Lower leg skin (tissue), 4 donors: Measurements from ENCODE around the gene TTN. TPM values are rescaled to one million over a fixed set of nuclear protein-coding genes. Genes with fewer than 3 reads are reported as not detected.

ENCODE experiments used
- DNase-seq, 2 donors: peaks; one replicate each; pipeline ENCODE4 v3.0.0-alpha.2; 2019; ENCODE audit warnings: low spot score in 2 of 2
- H3K4me3 ChIP-seq: fragments of 200-600 bp; sonication (generic); 2 replicates; pipeline ENCODE4 v1.5.1; 2017; ENCODE audit warnings: mild to moderate bottlenecking, low read depth; ENCODE audit not compliant: poor library complexity, severe bottlenecking
- POLR2A ChIP-seq, 2 donors: fragments of 450-650 bp; IDR thresholded peaks; one replicate each; pipeline ENCODE4 v1.6.1; 2016 to 2017; ENCODE audit warnings: antibody characterized with exemption in 2 of 2, mild to moderate bottlenecking in 1 of 2, moderate library complexity in 1 of 2
- WGBS, 2 donors: methylation state at CpG; one replicate each; pipeline ENCODE4 v1.1.5; 2018; 5-methylcytosine and 5-hydroxymethylcytosine counted together
- intact Hi-C: fragments of 100-400 bp; cut with DNase I; formaldehyde crosslinking; loops from one replicate; pipeline ENCODE4 v1.15.0; 2023; ENCODE audit warnings: low total_unique reads
- total RNA-seq, 4 donors: library from RNA; depleted of rRNA; stranded (reverse); fragments of >200 nt; gene quantifications; one replicate each; pipeline ENCODE4 v1.1.0, GENCODE V29; 2016
- TF ChIP-seq, protein P1 (sequence below), 3 donors: fragments of 450-650 bp; IDR thresholded peaks; one replicate each; pipeline ENCODE4 v1.5.1; 2016; ENCODE audit warnings: antibody characterized with exemption in 3 of 3, mild to moderate bottlenecking in 3 of 3, moderate library complexity in 2 of 3

TTN gene
- total RNA-seq, 4 donors from 2014 or later = 0.25 to 2.4 (median 0.74) TPM

DNA sequence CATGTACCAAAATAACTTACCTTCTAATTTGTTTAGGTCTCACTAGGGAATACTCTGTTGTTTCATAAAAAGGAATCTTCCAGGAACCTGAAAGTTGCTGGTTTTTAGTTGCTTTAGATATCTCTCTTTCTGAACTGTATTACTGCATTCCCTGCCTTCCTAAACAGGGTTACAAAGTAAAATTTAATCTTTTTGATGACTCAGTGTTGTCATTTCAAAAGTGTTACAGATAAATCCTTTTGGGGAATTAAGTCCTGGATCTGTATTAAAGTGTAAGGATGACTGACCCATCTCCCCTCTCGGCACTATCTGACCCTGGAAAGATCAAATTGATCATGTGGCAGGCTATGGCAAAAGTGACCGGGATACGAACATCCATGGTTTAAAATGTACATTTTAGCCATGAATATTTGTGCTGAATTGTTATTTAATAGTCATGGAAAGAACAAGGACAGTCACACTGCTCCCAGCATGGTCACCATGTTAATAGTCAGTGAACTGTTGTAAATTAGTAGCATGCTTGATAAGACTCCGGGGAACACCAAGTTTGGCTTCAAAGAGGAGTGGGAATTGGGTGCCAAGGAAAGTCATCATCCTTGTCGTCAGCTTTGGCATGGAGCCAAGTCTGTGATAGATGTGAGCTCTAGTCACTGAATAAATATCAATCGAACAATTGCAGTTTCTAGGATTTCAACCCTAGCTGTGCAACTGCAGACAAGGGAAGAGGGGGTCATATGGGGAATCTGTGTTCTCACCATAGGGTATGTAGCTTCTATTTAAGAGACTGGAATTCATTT lies 322.8 kb downstream of the TTN start:
- no peak for TF ChIP-seq POLR2A (IDR thresholded peaks at IDR 0.05)
- TF ChIP-seq, protein P1, sequence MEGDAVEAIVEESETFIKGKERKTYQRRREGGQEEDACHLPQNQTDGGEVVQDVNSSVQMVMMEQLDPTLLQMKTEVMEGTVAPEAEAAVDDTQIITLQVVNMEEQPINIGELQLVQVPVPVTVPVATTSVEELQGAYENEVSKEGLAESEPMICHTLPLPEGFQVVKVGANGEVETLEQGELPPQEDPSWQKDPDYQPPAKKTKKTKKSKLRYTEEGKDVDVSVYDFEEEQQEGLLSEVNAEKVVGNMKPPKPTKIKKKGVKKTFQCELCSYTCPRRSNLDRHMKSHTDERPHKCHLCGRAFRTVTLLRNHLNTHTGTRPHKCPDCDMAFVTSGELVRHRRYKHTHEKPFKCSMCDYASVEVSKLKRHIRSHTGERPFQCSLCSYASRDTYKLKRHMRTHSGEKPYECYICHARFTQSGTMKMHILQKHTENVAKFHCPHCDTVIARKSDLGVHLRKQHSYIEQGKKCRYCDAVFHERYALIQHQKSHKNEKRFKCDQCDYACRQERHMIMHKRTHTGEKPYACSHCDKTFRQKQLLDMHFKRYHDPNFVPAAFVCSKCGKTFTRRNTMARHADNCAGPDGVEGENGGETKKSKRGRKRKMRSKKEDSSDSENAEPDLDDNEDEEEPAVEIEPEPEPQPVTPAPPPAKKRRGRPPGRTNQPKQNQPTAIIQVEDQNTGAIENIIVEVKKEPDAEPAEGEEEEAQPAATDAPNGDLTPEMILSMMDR (IDR thresholded peaks at IDR 0.05) = no peak
- 44 to 50% methylated on average over 6 of the region's 6 CpGs for WGBS, 2 donors
- no peak for DNase-seq
- intact Hi-C loops = no loop called here
- no peak overlapping the region for H3K4me3 ChIP-seq

DNA sequence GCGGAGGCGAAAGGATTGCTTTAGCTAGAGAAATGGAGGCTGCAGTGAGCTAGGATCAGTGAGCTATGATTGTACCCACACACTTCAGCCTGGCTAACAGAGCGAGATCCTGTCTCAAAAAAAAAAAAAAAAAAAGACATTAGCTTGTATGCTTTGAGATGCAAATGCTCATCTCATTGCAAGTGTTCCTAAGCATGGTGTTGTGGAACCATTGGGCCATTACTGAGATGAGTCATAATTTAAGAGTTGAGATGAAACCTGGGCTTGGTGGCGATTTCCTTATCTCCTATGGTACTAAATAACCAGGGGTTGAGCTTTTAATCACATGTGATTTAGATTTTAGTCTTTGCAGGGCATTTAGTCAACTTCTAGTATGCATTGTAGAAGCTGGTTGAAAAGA lies 324.8 kb downstream of the TTN start:
- DNase-seq = no peak
- TF ChIP-seq, protein P1 (IDR thresholded peaks at IDR 0.05) = no peak
- TF ChIP-seq POLR2A (IDR thresholded peaks at IDR 0.05) = no peak
- H3K4me3 ChIP-seq = no peak overlapping the region
- 88 to 89% methylated on average over 4 of the region's 4 CpGs for WGBS, 2 donors
- intact Hi-C loops = no loop called here

DNA sequence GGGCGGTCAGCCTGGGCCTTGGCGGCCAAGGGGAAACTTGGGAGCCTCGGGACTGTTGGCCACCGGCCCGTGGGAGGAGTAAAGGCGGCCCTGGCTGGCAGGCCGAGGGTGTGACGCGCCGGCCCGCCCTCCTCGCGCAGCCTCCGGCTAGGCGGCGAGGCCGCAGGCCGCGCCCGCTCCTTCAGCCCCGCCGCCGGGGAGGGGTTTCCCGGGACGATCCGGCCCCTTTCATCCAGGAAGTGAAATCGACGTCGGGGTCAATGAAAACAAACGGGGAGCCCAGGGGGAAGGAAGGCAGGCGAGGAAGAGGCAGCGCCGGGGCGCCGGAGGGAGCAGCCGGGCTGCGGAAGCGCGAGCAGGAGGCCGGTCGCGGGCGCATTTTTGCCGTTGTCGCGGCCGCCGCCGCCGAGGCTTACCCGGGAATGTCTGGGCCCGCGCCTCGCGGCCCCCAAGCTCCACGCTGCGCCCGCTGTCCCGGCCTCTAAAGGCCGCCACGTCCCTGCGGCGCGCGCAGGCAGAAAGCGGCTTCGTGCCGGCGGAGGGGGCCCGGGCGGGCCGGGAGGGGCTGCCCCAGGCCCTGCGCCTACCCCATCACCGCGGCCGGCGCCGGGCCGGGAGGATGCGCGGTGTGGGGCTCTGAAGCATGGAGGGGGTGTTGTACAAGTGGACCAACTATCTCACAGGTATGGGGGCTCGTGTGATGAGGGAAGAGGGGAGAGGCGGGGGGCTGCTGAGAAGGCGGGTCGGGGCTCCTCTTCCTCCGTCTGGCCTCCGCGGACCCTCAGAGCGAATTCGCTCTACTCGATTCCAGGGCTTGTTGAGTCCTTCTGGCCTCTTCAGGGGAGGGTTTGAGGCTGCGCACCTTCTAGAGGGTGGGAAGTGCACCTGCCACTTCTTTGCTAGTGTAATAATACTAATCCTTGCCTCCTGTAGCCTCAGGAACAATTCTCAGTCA lies 326.7 kb downstream of the TTN start, which contains the start of gene PLEKHA3:
TSS of gene PLEKHA3 (plus strand) at position 231 of the 955 bp plus-strand sequence. CDS start at position 644, 413 bp downstream.
- peak within 1 kb of the TSS; percentile 85 for H3K4me3 ChIP-seq
- DNase-seq = peak; percentile 91 to 99
- TF ChIP-seq, protein P1 (IDR thresholded peaks at IDR 0.05) = no peak
- TF ChIP-seq POLR2A (IDR thresholded peaks at IDR 0.05) = peak in 1 of 2 donors; percentile 2
- intact Hi-C loops = no loop called here
- WGBS, 2 donors = 0 to 1% methylated on average over 57 to 65 of the region's 92 CpGs

DNA sequence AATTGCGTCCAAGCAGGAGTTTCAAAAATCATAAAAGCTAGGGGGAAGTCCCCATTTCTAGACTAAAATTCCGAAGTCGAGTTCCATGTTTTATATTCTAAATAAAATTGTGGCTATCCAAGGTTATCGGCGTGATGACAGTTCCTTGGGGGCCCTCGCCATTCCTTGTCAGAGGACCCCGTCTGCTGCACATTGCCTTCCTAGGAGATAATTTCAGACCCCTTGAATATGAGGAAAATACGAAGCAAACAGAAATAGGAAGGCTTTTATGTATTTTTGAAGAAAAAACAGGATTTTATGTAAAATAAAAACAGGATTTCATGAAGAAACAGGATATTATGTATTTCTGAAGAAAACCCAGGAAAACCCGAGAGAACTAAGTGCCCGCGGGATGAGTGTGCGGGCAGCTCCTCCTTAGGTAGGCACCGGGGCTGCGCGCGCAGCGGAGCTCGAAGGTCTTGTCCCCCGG lies 327.4 kb downstream of the TTN start:
- TF ChIP-seq POLR2A (IDR thresholded peaks at IDR 0.05) = no peak
- TF ChIP-seq, protein P1 (IDR thresholded peaks at IDR 0.05) = no peak
- WGBS, 2 donors = 19 to 22% methylated on average over 19 of the region's 19 CpGs
- peak overlapping the region; percentile 85 for H3K4me3 ChIP-seq
- intact Hi-C loops = no loop called here
- no peak for DNase-seq

DNA sequence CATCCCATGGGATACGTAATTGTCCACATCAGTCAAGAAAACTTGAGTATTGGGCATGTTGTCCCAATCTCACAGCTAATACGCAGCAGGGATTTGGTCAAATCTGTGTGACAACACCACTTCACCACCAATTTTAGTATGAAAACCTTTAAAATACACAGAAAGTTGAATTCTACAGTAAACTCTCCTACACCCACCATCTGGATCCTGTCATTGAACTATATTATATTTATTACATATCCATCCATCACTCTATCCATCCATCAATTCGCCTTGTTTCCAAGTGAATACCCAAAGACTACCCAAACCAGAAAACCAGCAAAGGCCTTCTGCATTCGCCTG lies 328.0 kb downstream of the TTN start:
- WGBS, 2 donors = 49 to 63% methylated on average over 4 of the region's 4 CpGs
- intact Hi-C loops = no loop called here
- TF ChIP-seq, protein P1 (IDR thresholded peaks at IDR 0.05) = no peak
- TF ChIP-seq POLR2A (IDR thresholded peaks at IDR 0.05) = no peak
- H3K4me3 ChIP-seq = no peak overlapping the region
- DNase-seq = no peak
